Myocyte (in vitro differentiated cells): Measurements from ENCODE around the gene UGGT2. TPM values are rescaled to one million over a fixed set of nuclear protein-coding genes. Genes with fewer than 3 reads are reported as not detected.
"Not testable (repeated sequence)": the region's sequence is repeated elsewhere in the genome, so short reads cannot be mapped to it uniquely, and the experiment has no call there.

Source experiments
- DNase-seq: peaks from one replicate; pipeline ENCODE4 v3.0.0-alpha.2; 2012; ENCODE audit warnings: low read depth
- polyA plus RNA-seq: library from polyadenylated mRNA; unstranded; fragments of >200 nt; gene quantifications from one replicate; pipeline ENCODE4 v1.2.1, GENCODE V29; 2012; ENCODE audit warnings: missing spikeins
- total RNA-seq: library from RNA; depleted of rRNA; stranded (reverse); fragments of >200 nt; gene quantifications from 2 replicates; pipeline ENCODE4 v1.2.3, GENCODE V29; 2014

UGGT2 gene
- 27.9 and 29.0 TPM in 2 replicates for total RNA-seq
- polyA plus RNA-seq, result 9.6 TPM

GRCh38 chr13:96053003-96053703 lies at the start of gene UGGT2:
UGGT2 (minus strand) TSS chr13:96053401; CDS start chr13:96053312, 89 bp downstream.
- DNase-seq, result peak; percentile 95

DNA sequence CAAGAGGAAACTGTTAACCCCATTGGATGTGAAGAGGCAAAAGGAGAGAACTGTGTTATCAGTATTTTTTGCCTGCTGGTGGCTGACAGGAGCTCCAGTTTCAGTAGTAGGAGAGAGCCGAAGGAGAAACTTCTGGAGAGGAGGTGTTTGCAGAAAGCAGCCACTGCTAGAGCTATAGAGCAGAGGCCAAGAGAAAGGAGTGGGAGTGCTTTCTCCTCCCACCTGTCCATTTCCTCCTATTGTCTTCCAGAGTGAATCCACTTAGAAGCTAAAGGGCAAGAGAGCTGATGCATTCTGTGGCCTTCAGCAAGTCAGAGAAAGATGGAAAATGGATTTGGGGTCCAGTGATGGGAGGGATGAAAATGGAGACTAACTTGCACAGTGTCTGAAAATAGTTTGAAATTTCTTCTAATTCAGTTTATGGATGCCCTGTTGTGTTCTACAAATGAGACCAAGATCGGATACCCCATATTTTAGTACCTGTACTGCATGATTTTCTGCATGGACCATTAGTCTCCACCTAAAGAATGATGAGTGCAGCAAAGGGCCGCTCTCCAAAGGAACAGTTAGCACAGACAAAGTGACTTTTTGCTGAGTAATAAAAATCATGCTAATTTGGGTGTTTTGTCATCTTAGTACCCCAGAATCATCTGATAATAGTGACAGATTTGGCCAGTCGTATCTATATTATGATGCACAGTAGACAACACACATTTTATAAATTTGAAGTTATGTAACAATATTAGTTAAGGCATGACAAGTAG lies 47.4 kb upstream of the UGGT2 start:
- no peak for DNase-seq

DNA sequence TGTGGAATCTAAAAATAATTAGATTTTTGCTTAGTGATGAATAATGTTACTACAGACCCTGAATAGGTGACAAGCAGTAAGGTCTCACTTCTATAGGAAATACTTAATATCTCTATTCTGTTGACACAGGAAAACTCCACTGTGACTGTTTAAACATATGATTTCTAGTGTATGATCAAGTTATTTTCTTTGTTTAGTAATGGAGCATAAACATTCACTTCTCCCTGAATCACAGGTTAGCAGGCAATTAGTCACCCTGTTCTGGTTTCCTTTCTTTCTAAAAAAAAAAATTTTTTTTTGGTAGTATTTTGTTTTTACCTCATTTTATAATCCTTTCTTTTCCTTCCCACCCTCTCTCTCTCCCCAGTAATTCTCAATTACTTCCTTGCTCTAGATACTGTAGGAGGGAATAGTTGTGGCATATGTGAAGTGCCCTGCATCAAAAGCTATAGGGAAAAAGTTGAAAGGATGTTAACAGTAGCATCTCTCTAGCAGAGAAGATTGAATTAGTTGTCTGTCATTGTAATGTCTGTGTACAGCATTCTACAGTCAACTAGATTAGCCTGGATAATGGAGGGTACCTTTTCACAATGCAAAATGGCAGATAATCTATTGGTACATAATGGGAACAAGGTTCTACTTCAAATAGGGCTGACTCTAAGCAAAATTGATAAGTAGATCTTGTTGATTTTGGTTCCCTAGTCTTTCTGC lies 40.2 kb upstream of the UGGT2 start:
- no peak for DNase-seq

GRCh38 chr13:96091164-96092117 lies 38.2 kb upstream of the UGGT2 start:
- DNase-seq, result no peak

DNA sequence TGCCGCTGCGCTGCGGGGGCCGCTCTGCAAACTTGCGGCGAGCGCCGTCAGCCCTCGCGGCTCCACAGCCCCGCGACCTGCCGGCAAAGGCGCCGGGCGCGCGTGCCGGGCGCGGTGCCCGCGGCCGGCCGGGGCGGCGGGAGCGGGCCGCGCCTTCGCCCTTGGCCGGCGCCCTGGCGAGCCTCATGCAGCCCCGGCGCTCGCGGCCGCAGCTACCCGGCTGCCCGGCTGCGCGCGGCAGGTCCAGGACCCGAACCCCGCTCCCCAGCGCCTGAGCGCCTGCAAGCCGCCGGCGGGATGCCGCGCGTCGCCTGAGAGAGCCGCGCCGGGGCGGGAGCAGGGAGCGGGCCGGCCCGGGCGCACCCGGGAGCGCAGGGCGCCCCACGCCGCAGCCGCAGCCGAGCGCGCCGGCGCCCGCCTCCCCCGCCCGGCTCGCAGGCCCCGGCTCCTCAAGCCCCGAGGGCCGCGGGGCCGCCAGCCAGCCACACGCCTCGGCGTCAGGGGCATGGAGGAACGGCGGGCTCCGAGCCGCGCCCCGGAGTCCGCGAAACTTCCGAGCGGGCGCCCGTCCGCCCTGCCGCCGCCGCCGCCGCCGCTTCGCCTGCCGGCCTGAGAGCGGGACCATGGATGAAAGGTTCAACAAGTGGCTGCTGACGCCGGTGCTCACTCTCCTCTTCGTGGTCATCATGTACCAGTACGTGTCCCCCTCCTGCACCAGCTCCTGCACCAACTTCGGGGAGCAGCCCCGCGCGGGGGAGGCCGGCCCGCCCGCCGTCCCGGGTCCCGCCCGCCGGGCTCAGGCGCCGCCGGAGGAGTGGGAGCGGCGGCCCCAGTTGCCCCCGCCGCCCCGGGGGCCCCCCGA lies 37.3 kb upstream of the UGGT2 start:
- DNase-seq, result no peak

DNA sequence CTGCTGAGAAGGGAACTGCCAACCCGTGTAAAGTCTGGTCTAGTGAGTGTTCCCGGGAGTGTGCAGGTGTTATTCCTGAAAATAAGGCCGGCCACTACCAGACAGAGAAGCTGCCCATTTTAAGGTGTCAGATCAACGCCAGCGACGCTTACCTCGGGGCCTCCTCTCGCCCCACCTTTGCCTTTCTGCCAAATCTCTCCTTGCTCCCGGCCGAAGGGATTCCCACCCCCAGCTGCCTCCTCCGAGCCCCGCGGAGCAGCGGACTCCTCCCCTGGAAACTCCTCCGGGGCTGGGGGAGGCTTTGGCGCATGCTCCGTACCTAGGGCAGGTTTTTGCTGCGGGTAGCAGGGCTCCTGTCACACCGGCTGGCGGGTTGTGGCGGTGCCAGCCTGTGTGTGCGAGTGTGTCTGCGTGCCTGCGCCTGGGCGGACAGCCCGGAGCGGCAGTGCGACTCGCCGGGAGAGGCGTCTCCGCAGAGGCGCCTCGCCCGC lies 36.6 kb upstream of the UGGT2 start, which contains the start of gene HS6ST3:
Gene HS6ST3 (plus strand): TSS at position 359 of the 491 bp plus-strand sequence.
- peak; percentile 11 for DNase-seq

- no peak for DNase-seq
Observed at GRCh38 chr13:96089139-96089538, 35.9 kb upstream of the UGGT2 start.

- no peak for DNase-seq
Observed at GRCh38 chr13:96086736-96087135, 33.5 kb upstream of the UGGT2 start.

- DNase-seq, result no peak
Observed at GRCh38 chr13:96082640-96083039, 29.4 kb upstream of the UGGT2 start.

- no peak for DNase-seq
Observed at GRCh38 chr13:96081888-96082287, 28.7 kb upstream of the UGGT2 start.

- DNase-seq, result no peak
Observed at GRCh38 chr13:96080676-96081075, 27.5 kb upstream of the UGGT2 start.

- peak; percentile 45 for DNase-seq
Observed at GRCh38 chr13:96075953-96076543, 22.8 kb upstream of the UGGT2 start.

DNA sequence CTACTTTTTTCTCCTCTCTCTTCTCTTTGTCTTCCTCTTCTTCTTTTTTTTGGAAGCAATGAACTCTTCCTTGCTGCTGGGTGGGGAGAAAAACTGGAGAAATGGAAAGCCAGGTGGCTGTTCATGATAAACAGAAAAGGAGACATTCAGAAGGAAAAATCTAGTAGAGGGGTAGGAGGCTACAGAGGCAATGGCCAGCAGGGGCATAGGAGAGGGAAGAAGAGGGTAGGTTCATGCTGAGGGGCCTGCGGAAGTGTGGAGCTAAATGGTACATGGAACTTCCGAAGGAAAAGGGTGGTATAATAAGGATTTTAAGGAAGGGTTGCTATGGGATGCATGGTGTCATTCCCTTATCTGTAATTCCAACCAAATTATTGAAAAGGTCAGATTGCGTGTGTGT lies 19.2 kb upstream of the UGGT2 start:
- no peak for DNase-seq

GRCh38 chr13:96071504-96071903 lies 18.3 kb upstream of the UGGT2 start:
- DNase-seq, result no peak

- no peak for DNase-seq
Observed at GRCh38 chr13:96068729-96069128, 15.5 kb upstream of the UGGT2 start.

DNA sequence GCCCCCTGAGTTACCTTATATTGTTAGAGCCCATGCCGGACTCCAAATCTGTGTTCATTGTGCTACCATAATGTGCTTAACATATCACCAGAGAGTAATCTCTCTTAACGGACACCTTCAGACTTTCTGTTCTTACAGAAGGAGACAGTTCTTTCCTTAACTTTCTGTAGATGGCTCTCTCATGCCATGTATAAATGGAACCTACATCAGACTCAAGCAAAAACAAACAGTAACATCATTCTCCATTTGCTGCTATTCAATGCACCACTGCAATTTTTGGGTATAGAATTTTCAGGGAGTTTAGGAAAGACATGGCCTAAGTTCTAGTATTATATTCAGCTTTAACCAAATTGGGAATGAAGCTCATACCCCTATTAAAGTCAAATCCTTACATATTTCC lies 12.6 kb upstream of the UGGT2 start:
- no peak for DNase-seq

- DNase-seq, result peak; percentile 31
Observed at GRCh38 chr13:96052656-96053002, 572 bp downstream of the UGGT2 start.

DNA sequence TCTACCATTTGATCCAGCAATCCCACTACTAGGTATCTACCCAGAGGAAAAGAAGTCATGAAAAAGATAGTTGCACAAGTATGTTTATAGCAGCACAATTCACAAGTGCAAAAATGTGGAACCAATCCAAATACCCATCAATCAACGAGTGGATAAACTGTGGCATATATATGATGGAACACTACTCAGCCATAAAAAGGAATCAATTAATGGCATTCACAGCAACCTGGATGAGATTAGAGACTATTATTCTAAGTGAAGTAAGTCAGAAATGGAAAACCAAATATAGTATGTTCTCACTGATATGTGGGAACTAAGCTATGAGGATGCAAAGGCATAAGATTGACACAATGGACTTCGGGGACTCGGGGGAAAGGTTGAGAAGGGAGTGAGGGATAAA lies 1.3 kb downstream of the UGGT2 start:
- not testable (repeated sequence) for DNase-seq

DNA sequence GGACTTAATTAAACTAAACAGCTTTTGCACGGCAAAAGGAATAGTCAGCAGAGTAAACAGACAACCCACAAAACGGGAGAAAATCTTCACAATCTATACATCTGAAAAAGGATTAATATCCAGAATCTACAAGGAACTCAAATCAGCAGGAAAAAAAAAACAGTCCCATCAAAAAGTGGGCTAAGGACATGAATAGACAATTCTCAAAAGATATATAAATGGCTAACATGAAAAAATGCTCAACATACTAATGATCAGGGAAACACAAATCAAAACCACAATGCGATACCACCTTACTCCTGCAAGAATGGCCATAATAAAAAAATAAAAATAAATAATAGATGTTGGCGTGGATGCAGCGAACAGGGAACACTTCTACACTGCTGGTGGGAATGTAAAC lies 1.7 kb downstream of the UGGT2 start:
- not testable (repeated sequence) for DNase-seq
